Pons (tissue), 1 donor: ENCODE measurements around the gene UTS2R.
"Not testable (repeated sequence)": the region's sequence is repeated elsewhere in the genome, so short reads cannot be mapped to it uniquely, and the experiment has no call there.

Experiments
- DNase-seq: peaks from one replicate; pipeline ENCODE4 v3.0.0-alpha.2; 2016; ENCODE audit warnings: low spot score

UTS2R gene

GRCh38 chr17:82334204-82334621 is 37.4 kb upstream of the UTS2R start:
- no peak for DNase-seq

- DNase-seq: no peak
Measured at GRCh38 chr17:82334622-82335394, 36.8 kb upstream of the UTS2R start.

- DNase-seq: no peak
Measured at GRCh38 chr17:82338858-82339633, 32.5 kb upstream of the UTS2R start.

GRCh38 chr17:82339634-82340580 is 31.7 kb upstream of the UTS2R start:
- DNase-seq: no peak

GRCh38 chr17:82342361-82343079 is 29.0 kb upstream of the UTS2R start:
- DNase-seq: no peak

DNA sequence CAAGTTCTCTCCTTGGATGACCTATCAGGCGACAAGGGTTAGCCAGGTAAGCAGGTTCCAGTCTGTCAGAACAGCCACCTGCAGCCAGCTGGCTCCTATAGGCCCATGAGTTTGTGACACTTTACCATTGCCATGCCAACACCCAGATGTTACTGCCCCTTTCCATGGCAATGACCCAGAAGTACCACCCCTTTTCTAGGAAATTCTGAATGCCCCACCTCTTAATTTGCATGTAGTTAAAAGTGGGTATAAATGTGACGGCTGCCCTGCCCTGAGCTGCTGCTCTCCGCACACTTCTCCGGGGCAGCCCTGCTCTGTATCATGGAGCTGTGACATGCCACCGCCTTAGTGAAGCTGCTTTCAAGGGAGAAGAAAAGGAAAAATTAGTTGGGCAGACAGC is 28.0 kb upstream of the UTS2R start:
- DNase-seq: no peak

DNA sequence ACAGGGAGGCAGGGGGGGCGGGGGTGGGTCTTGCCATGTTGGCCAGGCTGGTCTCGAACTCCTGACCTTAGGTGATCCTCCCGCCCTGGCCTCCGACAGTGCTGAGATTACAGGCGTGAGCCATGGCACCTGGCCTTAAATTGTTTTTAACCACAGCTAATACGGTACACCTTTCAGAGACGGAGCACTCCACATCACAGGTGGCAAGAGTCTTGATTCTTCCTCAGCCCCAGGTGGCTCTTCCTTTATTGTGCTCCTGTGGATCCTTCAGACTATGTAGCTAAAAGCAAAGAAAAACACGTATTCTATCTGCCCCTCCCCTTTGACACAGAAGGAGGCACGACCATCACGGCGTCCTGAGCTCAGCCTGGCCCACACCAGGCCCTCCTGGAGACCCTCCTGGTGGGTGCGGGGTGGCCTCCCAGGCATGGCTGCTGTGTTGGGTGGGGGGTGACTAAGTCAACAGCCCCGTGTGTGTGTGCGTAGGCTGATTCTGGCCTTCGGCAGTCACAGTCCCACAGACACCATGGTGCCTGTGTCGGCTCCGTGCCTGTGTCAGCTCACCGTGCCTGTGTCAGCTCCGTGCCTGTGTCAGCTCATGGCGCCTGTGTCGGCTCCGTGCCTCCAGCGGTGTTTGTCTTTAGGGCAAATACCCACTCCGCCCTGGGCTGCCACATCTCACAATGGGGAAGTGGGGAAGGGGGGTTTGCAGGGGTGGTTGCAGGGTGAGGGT is 27.2 kb upstream of the UTS2R start:
- no peak for DNase-seq

- no peak for DNase-seq
Measured at GRCh38 chr17:82345151-82345976, 26.2 kb upstream of the UTS2R start.

GRCh38 chr17:82346342-82347300 is 24.9 kb upstream of the UTS2R start:
- DNase-seq: no peak

- DNase-seq: not testable (repeated sequence)
Measured at GRCh38 chr17:82347994-82348393, 23.6 kb upstream of the UTS2R start.

DNA sequence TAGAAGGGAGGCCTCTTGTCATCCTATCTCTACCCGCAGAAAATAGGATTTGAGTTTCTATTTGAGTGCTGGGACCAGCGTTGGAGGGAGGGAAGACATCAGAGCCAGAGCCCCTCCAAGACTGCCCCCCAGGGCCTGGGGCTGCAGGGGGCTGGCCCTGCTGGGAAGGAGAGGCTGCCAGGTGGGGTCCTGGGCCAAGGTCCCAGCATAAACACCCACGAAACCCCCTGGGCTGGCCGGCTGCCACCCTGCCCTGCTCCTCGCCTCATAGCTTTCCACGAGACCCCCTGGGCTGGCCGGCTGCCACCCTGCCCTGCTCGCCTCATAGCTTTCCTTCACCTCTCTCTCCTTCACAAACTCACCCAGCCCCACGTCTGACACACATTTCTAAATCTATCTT is 23.1 kb upstream of the UTS2R start:
- no peak for DNase-seq

DNA sequence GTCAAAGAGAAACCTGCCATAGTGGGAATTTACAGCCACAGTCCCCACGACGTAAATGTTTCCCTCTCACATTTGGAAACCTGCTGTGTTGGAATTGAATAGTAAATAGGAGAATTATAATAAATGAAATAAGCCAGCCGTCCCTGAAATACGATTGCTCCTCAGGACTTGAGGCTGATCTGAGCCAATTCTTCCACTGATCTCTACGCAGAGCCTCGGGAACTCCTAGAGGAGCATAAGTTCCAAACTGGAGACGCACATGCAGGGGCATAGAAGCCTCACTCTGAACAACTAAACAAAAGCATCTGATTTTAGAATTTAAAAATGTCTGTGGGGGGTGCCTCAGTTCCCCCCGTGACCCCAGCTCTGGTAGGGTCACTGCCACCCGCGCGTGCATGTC is 22.7 kb upstream of the UTS2R start:
- DNase-seq: no peak

GRCh38 chr17:82349287-82349701 is 22.3 kb upstream of the UTS2R start:
- DNase-seq: no peak

- no peak for DNase-seq
Measured at GRCh38 chr17:82350182-82351030, 21.2 kb upstream of the UTS2R start.

DNA sequence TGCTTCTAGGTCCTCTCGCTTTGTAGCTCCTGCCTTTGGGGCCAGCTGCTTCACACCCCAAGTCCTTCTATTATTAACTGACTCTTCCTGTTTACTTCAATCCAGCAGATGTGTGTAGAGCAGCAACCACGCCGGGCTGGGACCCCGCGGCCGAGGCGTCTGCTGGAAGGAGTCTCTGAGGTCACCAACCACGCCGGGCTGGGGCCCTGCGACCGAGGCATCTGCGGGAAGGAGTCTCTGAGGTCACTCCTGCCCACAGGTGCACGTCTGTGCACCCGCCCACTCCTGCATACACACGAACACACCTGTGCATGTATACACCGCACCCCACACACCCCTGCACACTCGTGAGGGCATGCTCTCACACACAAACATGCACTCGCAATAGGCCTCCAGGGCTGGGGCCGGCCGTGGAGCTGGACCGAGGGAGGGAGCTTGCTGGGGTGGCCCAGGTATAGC is 20.3 kb upstream of the UTS2R start:
- DNase-seq: no peak

GRCh38 chr17:82351713-82352488 is 19.7 kb upstream of the UTS2R start:
- DNase-seq: peak; percentile 77

DNA sequence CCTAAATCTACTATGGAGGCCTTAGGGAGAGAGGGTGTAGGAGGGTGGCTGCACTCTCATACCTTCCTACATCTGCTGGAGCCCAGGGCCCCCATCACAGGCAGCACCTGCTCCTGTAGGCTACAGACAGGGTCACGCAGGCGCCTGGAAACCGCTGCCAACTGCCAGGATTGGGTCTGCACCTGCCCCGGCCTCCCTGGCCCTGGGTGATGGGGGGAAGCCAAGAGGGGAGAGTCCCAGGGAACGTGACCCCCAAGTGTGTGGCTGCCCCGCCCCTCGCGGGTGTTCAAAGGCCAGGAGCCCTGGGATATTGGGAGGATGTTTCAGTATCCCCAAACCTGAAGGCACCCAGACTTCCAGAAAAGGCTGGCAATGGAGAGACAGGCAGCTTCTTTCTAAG is 18.1 kb upstream of the UTS2R start:
- DNase-seq: no peak
